ENCODE results near the gene KRTAP5-6.

GRCh38 chr11:1728931-1729691 is 32.1 kb downstream of the KRTAP5-6 start:
- TF ChIP-seq CTCF (optimal IDR thresholded peaks at IDR 0.05 in 1 of 3, IDR thresholded peaks at IDR 0.05 in 1 of 3, conservative IDR thresholded peaks at IDR 0.05 in 1 of 3; ENCODE audit: extremely low read depth in 1 of 3, insufficient read depth in 2 of 3, low read length in 3 of 3) (no peak), EZH2 (IDR thresholded peaks at IDR 0.05; ENCODE audit: low read length) (no peak)
